NCI-H2081 (cell line): ENCODE results near the gene TMEM220.
"Not testable (repeated sequence)": the region's sequence is repeated elsewhere in the genome, so short reads cannot be mapped to it uniquely, and the experiment has no call there.

Experiments
- DNase-seq, 2 experiments: peaks; one replicate each; lab custom pipeline; 2025; lab: John Stamatoyannopoulos, UW

The TMEM220 gene

GRCh38 chr17:10728331-10728892 lies 1.4 kb downstream of the TMEM220 start:
- DNase-seq: no peak

- DNase-seq: no peak
These were observed 2.6 kb downstream of the TMEM220 start for GRCh38 chr17:10727192-10727591.

- DNase-seq: no peak
These were observed 3.6 kb downstream of the TMEM220 start for GRCh38 chr17:10726196-10726595.

GRCh38 chr17:10725262-10725661 lies 4.6 kb downstream of the TMEM220 start:
- DNase-seq: no peak

GRCh38 chr17:10724546-10725195 lies 5.2 kb downstream of the TMEM220 start:
- no peak for DNase-seq

GRCh38 chr17:10718547-10718946 lies 11.3 kb downstream of the TMEM220 start:
- DNase-seq: no peak

- no peak for DNase-seq
These were observed 13.6 kb downstream of the TMEM220 start for GRCh38 chr17:10716218-10716617.

- no peak for DNase-seq
These were observed 16.5 kb downstream of the TMEM220 start for GRCh38 chr17:10713318-10713717.

- DNase-seq: no peak
These were observed 24.1 kb downstream of the TMEM220 start for GRCh38 chr17:10705727-10706126.

GRCh38 chr17:10702574-10702973 lies 27.2 kb downstream of the TMEM220 start:
- DNase-seq: no peak

- no peak for DNase-seq
These were observed 30.0 kb downstream of the TMEM220 start for GRCh38 chr17:10699856-10700255.

GRCh38 chr17:10698096-10698818 lies 31.6 kb downstream of the TMEM220 start:
- DNase-seq: no peak

GRCh38 chr17:10697092-10698081 lies 32.4 kb downstream of the TMEM220 start, which contains the start of the genes ADPRM and SCO1:
ADPRM (plus strand) TSS chr17:10697594; CDS start chr17:10704927, 7,333 bp downstream.
SCO1 (minus strand) TSS chr17:10697533; CDS start chr17:10697507, 26 bp downstream.
- peak; percentile 84 to 89 for DNase-seq

GRCh38 chr17:10695875-10696407 lies 33.9 kb downstream of the TMEM220 start:
- not testable (repeated sequence) for DNase-seq

- no peak for DNase-seq
These were observed 42.3 kb downstream of the TMEM220 start for GRCh38 chr17:10687499-10687898.

- no peak for DNase-seq
These were observed 46.0 kb downstream of the TMEM220 start for GRCh38 chr17:10683853-10684252.

GRCh38 chr17:10681866-10682446 lies 47.9 kb downstream of the TMEM220 start:
- no peak for DNase-seq

- DNase-seq: no peak
These were observed 55.1 kb downstream of the TMEM220 start for GRCh38 chr17:10674704-10675103.

GRCh38 chr17:10673312-10673711 lies 56.5 kb downstream of the TMEM220 start:
- no peak for DNase-seq

- no peak for DNase-seq
These were observed 61.0 kb downstream of the TMEM220 start for GRCh38 chr17:10668775-10669174.

- DNase-seq: no peak
These were observed 62.9 kb downstream of the TMEM220 start for GRCh38 chr17:10666906-10667305.
